ENCODE data around the gene GRK4. TPM values are rescaled to one million over a fixed set of nuclear protein-coding genes. Genes with fewer than 3 reads are reported as not detected.

The GRK4 gene
- total RNA-seq, 1 donor from 2014 or later = 2.1 TPM

DNA sequence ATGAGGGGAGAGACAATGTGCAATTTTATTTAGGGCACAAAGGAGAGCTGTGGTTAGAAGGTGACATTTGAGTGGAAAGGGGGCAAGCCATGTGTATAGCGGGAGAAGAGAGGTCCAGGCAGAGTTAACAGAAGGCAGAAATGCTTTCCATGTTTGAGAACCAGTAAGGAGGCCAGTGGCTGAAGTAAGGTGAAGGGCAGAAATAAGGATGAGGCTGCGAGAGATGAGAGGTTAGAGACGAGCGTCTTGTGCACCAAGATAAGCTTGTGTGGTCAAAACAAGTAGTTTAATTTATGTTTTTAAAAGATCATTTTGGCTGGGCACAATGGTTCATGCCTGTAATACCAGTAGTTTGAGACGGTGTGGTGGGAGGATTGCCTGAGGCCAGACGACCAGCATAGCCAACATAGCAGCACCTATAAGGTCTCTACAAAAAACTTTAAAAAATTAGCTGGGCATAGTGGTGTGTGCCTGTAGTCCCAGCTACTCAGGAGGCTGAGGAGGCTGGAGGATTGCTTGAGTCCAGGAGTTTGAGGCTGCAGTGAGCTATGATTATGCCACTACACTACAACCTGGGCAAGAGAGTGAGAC, 119.6 kb downstream of the GRK4 start:
- no peaks in the 10 kb centered on the region for H3K27me3 Mint-ChIP-seq
- ATAC-seq (ENCODE audit: low read depth) (no peak), DNase-seq (no peak)
- peaks cover 18% of the 10 kb centered on the region for H3K36me3 Mint-ChIP-seq (ENCODE audit: low read depth)
- no peak overlapping the region for H3K4me3 Mint-ChIP-seq
- no peak overlapping the region for H3K27ac Mint-ChIP-seq
- POLR2A ChIA-PET = interaction anchor here (1.0 to 1.2 kb wide), 3 partner anchors 13 to 47 kb away, joined by 3 read pairs; no protein-coding TSS in a partner anchor
- H3K4me1 Mint-ChIP-seq = peaks cover 70% of the 10 kb centered on the region
- H3K9me3 Mint-ChIP-seq = no peaks in the 10 kb centered on the region
- CTCF ChIA-PET = interaction anchor here (0.6 to 1.0 kb wide), 3 partner anchors 24 to 58 kb away, joined by 3 read pairs; no protein-coding TSS in a partner anchor
- TF ChIP-seq, protein P1, sequence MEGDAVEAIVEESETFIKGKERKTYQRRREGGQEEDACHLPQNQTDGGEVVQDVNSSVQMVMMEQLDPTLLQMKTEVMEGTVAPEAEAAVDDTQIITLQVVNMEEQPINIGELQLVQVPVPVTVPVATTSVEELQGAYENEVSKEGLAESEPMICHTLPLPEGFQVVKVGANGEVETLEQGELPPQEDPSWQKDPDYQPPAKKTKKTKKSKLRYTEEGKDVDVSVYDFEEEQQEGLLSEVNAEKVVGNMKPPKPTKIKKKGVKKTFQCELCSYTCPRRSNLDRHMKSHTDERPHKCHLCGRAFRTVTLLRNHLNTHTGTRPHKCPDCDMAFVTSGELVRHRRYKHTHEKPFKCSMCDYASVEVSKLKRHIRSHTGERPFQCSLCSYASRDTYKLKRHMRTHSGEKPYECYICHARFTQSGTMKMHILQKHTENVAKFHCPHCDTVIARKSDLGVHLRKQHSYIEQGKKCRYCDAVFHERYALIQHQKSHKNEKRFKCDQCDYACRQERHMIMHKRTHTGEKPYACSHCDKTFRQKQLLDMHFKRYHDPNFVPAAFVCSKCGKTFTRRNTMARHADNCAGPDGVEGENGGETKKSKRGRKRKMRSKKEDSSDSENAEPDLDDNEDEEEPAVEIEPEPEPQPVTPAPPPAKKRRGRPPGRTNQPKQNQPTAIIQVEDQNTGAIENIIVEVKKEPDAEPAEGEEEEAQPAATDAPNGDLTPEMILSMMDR (IDR thresholded peaks at IDR 0.05) = no peak
- intact Hi-C loops (cut with micrococcal nuclease) = no loop called here

DNA sequence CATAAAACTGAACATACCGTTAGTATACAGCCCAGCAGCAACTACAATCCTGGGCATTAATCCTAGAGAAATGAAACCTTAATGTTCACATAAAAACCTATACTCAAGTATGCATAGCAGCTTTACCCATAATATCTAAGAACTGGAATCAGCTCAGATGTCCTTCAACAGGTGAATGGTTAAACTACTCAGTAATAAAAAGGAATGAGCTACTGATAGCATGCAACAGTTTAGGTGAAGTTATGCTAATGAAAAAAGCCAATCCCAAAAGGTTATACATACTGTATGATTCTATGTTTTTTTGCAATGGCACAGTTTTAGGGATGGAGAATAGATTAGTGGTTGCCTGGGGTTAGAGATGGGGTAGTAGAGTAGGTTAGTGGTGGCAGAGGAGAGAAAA, 120.4 kb downstream of the GRK4 start:
- Mint-ChIP-seq H3K36me3 (ENCODE audit: low read depth) (peaks cover 26% of the 10 kb centered on the region), H3K27ac (peak overlapping the region; percentile 14), H3K4me3 (no peak overlapping the region), H3K27me3 (no peaks in the 10 kb centered on the region), H3K4me1 (peaks cover 64% of the 10 kb centered on the region), H3K9me3 (no peaks in the 10 kb centered on the region)
- intact Hi-C loops (cut with micrococcal nuclease) = no loop called here
- no peak for ATAC-seq (ENCODE audit: low read depth)
- POLR2A ChIA-PET = interaction anchor here (1.2 kb wide), 1 partner anchor 47 kb away, joined by 3 read pairs; no protein-coding TSS in a partner anchor
- DNase-seq = no peak
- CTCF ChIA-PET = no interaction called here
- TF ChIP-seq, protein P1 (IDR thresholded peaks at IDR 0.05) = no peak

DNA sequence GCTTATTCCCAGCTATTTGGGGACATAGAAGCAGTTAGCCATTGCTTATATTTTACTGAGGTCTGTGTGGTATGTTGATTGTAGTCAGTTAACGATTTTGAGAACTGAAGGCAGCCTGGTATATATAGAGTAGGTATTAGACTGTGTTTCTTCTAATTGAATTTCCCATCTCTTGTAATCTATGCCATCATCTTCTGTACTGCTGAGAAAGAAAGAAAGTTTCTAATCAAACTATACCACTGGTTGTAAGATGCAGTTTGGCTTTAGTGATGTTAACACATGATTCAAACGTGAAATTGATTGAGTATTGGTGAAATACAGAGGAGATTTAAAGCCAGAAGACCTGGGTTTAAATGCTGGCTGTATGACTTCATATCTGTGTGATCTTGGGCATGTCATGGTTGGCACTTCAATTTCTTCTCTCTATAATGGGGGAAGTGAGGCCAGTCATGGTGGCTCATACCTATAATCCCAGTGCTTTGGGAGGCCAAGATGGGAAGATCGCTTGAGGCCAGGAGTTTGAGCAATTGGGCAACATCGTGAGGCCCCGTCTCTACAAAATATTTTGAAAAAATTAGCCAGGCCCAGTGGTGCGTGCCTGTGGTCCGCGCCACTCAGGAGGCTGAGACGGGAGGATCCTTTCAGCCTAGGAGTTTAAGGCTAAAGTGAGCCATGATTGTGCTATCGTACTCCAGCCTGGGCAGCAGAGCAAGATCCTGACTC, 122.7 kb downstream of the GRK4 start:
- Mint-ChIP-seq H3K36me3 (ENCODE audit: low read depth) (peaks cover 41% of the 10 kb centered on the region), H3K4me1 (peaks cover 44% of the 10 kb centered on the region), H3K9me3 (no peaks in the 10 kb centered on the region), H3K27me3 (no peaks in the 10 kb centered on the region), H3K4me3 (no peak overlapping the region), H3K27ac (no peak overlapping the region)
- intact Hi-C loops (cut with micrococcal nuclease) = loop anchor here (1.0 kb wide), 1 partner anchor 12 kb away; the partner anchor contains the start of genes HTT and HTT-AS
- no peak for ATAC-seq (ENCODE audit: low read depth)
- no peak for DNase-seq
- ChIA-PET CTCF (no interaction called here), POLR2A (interaction anchor here (0.7 to 0.8 kb wide), 2 partner anchors 10 to 11 kb away, joined by 3 read pairs; no protein-coding TSS in a partner anchor)
- TF ChIP-seq, protein P1 (IDR thresholded peaks at IDR 0.05) = no peak

DNA sequence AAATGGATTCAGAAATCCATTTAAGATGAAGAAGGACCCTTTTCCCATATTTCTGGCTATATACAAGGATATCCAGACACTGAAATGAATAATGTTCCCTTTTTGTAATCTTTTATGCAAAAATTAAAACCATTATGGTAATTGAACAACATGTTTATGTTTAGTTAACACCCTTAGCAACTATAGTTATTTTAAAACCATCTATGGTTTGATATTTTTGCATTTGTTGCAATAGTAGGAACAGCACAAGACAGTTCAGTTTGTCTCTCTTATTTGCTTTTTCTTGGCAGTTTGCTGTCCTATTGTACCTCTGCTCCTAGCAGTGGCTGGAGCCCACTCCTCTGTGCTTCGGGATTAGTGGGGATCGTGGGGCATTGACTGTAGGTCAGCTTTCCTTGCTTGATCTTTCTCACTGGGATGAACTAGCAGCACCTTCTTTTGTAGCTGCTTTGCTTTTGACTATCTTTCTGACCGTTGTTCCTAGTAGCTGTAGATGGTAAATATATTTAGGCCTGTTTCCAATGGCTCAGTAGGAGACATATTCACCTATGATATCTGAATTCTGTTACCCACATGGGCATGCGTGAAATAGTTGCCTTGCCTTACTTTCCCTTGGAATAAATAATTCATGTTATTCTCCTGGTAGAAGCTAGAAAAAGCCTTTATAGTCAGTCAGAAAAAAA, 123.9 kb downstream of the GRK4 start:
- intact Hi-C loops (cut with micrococcal nuclease) = no loop called here
- Mint-ChIP-seq H3K4me1 (peaks cover 42% of the 10 kb centered on the region), H3K4me3 (no peak overlapping the region), H3K9me3 (no peaks in the 10 kb centered on the region), H3K27me3 (no peaks in the 10 kb centered on the region), H3K27ac (no peak overlapping the region), H3K36me3 (ENCODE audit: low read depth) (peaks cover 48% of the 10 kb centered on the region)
- TF ChIP-seq, protein P1 (IDR thresholded peaks at IDR 0.05) = no peak
- DNase-seq (no peak), ATAC-seq (ENCODE audit: low read depth) (no peak)
- ChIA-PET POLR2A (interaction anchor here (0.7 to 1.1 kb wide), 3 partner anchors 8 to 12 kb away, joined by 3 read pairs; no protein-coding TSS in a partner anchor), CTCF (no interaction called here)

Other genes starting within 250 kb of the GRK4 start
- gene TNIP2, start 207.2 kb upstream of the GRK4 start, total RNA-seq = 79.1 and 83.2 TPM in 2 replicates
- gene SH3BP2, start 170.5 kb upstream of the GRK4 start, total RNA-seq = 40.4 and 43.2 TPM in 2 replicates
- 326 and 340 TPM in 2 replicates for gene ADD1, start 119.7 kb upstream of the GRK4 start, total RNA-seq
- 56.3 and 57.3 TPM in 2 replicates for gene NOP14, start 165 bp upstream of the GRK4 start, total RNA-seq
- not detected in 2 replicates for gene HTT-AS, start 111.0 kb downstream of the GRK4 start, total RNA-seq
- 239 and 242 TPM in 2 replicates for gene HTT, start 111.1 kb downstream of the GRK4 start, total RNA-seq